22Rv1 (cell line): ENCODE measurements around the gene ST7L.

ENCODE experiments used
- ZFX ChIP-seq: fragments of 450-650 bp; IDR thresholded peaks from 2 replicates; pipeline ENCODE4 v1.6.1; 2017; ENCODE audit warnings: antibody characterized with exemption, borderline replicate concordance
- TF ChIP-seq, protein P1 (sequence below): fragments of 450-650 bp; IDR thresholded peaks from 2 replicates; pipeline ENCODE4 v1.5.1; 2017; ENCODE audit warnings: mild to moderate bottlenecking

DNA sequence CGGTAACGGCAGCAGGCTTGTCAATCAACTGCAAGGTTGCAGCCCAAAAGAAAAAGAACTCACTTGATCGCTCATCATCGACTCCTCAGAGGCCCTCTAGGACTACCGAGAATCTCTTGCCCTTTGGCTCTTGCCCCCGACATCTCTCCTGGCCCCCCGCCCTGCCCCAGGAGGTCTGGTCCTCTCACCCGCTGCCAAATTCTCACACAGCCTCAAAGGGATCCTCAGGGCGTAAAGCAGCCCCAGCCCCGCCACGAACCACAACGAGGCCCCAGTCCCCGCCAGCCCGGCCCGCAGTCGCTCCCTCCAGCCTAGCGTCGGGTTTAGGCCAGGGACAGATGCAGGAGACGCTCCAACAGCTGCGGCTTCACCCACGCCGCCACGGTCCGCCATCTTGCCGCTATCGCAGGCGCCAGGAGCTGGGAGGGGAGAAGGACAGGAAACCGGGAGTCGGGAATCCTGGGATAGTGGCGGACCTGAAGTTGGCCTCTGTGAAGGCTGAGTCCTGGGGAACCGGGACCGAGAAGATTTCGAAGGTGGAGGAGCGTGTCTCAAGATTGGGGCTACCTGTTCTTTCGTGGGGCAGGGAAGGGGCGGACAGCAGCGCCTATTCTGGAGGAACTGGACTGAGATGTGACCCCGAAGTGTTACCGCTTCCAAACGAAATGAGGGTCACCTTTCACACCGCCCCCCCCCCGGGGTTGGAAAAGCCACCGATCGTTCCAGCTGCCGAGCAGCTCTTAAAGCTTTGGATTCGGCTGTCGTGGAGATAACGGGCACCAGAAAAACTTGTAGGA lies at the start of gene ST7L:
- TF ChIP-seq, protein P1, sequence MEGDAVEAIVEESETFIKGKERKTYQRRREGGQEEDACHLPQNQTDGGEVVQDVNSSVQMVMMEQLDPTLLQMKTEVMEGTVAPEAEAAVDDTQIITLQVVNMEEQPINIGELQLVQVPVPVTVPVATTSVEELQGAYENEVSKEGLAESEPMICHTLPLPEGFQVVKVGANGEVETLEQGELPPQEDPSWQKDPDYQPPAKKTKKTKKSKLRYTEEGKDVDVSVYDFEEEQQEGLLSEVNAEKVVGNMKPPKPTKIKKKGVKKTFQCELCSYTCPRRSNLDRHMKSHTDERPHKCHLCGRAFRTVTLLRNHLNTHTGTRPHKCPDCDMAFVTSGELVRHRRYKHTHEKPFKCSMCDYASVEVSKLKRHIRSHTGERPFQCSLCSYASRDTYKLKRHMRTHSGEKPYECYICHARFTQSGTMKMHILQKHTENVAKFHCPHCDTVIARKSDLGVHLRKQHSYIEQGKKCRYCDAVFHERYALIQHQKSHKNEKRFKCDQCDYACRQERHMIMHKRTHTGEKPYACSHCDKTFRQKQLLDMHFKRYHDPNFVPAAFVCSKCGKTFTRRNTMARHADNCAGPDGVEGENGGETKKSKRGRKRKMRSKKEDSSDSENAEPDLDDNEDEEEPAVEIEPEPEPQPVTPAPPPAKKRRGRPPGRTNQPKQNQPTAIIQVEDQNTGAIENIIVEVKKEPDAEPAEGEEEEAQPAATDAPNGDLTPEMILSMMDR = no peak
- no peak for TF ChIP-seq ZFX
